Measurements from ENCODE around the gene UNC5C.

Gene UNC5C

GRCh38 chr4:95386410-95386809 lies 162.4 kb downstream of the UNC5C start:
- no peak for DNase-seq

DNA sequence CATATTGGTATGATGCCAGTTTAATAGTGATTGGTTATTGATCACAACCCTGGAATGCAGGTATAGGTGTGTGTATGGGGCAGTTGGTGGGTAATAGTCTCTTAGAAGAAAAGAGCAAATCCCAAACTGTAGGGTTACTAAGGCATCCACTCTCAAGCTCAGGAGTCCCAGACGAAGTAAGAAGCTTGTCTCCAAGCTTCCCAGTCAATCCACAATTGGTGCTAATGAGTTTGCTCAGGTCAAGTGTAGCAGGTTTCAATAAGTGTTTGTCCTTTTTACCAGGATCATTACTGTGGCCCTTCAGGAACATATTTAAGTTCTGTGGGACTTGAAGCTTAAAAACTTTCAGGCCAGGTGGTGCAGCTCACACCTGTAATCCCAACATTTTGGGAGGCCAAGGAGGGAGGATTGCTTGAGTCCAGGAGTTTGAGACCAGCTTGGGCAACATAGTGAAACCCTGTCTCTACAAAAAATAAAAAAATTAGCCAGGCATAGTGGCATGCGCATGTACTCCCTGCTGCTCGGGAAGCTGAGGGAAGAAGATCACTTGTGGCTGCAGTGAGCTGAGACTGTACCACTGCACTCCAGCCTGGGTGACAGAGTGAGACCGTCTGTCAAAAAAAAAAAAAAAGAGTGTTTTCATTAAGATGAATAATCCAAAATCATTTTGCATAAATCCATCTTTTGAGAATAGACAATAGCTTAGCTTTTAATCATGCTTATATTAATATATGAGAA lies 166.8 kb downstream of the UNC5C start:
- DNase-seq: no peak

- no peak for DNase-seq
Observed at GRCh38 chr4:95379633-95380032, 169.1 kb downstream of the UNC5C start.

GRCh38 chr4:95377366-95377900 lies 171.3 kb downstream of the UNC5C start:
- no peak for DNase-seq

DNA sequence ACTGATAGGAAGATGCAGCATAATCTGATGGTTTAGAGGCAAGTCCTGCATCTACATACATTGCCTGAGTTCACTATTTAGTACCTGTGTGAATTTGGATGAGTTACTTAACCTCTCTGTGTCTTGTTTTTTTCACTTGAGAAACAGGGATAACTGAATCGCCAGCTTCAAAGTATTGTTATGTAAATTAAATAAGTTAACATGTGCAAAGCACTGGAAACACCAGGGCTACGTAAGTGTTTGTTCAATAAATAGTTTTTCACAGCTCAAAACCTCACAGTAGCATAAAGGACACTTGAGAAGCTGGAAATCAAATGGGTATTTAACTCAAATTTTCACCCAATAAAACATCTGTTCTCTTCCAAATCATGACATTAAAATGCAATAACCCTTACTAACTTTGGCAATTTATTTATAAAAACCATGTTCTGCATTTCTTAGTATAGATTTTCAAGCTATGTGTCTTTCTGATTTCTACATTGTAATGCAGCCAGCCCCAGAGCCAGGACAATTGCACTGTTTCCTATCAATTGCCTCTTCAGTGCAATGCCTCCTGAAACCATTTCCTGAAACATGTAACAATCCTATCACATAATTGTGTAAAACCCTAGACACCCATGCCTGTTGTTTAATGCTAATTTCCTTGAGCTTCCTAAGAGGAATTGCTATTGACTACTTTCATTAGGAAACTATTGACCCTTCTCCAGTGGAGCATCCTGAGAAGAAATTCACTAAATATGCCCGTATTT lies 177.1 kb downstream of the UNC5C start:
- no peak for DNase-seq

GRCh38 chr4:95367824-95368223 lies 180.9 kb downstream of the UNC5C start:
- no peak for DNase-seq

DNA sequence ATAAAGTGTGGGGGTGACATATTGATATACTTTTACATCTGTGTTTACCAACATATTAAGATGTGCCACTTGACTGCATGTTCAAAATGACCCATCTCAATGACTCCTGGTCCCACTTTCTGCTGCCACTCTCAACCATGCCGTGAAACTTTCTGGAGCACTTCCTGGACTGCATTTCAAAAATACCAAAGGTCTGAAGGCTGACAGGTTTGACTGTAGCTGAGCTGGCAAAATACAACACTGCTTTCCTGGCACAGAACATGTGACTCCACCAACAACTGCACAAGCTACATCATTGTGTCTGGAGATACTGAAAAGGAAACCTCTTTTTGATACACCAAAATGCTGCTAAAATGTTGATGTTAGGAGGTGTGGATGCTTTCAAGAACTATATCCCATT lies 184.8 kb downstream of the UNC5C start:
- no peak for DNase-seq

DNA sequence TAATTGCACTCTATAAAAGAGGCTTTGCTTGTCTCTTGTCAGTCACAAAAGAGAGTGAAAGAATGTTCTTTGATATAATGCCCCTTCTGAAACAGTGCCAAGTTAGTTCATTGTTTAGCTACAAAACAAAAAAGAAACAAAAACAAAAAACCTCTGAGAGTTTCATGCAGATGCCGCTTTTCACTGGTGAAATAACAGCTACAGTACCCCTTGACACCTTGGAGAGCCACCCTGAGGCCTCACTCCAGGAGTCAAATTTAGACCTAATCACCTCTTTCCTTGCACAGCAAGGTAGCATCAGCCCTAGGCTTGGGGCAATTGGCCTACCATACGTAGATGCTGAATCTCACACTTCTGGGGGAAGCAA lies 185.2 kb downstream of the UNC5C start:
- DNase-seq: no peak

GRCh38 chr4:95362906-95363558 lies 185.7 kb downstream of the UNC5C start:
- DNase-seq: peak; percentile 10

GRCh38 chr4:95362066-95362465 lies 186.7 kb downstream of the UNC5C start:
- DNase-seq: no peak

GRCh38 chr4:95361696-95361965 lies 187.1 kb downstream of the UNC5C start:
- no peak for DNase-seq

GRCh38 chr4:95360906-95361695 lies 187.7 kb downstream of the UNC5C start:
- DNase-seq: no peak

- no peak for DNase-seq
Observed at GRCh38 chr4:95360256-95360903, 188.4 kb downstream of the UNC5C start.

- DNase-seq: no peak
Observed at GRCh38 chr4:95358421-95358820, 190.4 kb downstream of the UNC5C start.

DNA sequence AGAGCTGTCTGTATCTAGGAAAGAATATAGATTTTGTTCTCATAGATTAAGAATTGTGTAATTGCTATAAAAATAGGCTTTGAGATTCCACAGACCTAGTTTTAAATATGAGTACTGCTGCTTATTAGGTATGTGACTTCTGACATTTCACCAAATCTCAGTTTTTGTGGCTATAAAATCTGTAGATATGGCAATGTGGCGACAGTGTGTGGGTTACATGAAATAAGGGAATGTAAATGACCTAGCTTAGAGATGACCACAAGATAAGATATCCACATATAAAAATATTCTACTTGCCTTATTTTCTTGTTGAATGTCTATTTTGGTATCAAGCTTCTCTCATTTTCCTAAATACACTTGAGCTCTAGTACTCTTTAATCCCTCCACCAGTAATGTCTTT lies 193.8 kb downstream of the UNC5C start:
- DNase-seq: no peak

GRCh38 chr4:95348418-95348817 lies 200.4 kb downstream of the UNC5C start:
- no peak for DNase-seq

GRCh38 chr4:95343235-95343634 lies 205.5 kb downstream of the UNC5C start:
- DNase-seq: no peak

DNA sequence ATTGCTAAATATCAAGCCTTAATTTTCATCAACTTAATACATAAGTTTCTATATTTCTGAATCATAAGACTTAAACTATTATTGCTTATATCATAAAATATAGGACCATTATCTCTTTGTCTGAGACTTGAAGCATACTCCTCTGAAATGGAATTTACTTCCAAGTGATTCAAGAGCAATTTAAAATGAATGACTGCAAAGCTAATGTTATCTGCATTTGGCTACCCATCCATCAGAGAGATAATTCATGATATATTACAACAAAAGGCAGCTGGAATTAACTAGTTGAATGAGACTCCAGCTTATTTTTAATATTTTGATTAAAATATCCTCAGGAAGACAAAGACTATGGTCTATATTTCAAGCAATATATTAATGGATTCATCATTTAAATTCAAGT lies 208.6 kb downstream of the UNC5C start:
- no peak for DNase-seq

DNA sequence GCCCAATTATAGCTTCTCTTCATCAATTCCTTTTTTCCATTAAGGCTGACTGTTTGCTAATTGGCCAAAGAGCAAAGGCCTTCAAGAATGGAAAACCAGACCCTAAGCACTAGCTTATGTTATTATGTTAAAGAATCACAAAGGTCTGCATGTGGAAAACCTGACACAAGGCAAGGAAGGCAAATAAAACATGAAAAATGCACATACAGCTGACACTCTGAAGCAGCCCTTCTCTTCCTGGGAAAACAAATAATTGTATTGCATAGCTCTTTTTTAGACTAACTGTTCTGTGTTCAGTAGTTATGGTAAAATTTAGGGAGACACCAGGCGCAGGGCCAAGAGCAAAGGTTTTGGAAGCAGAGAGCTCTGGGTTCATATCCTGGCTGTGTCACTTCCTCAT lies 223.1 kb downstream of the UNC5C start:
- DNase-seq: no peak

- DNase-seq: no peak
Observed at GRCh38 chr4:95319169-95319568, 229.6 kb downstream of the UNC5C start.

DNA sequence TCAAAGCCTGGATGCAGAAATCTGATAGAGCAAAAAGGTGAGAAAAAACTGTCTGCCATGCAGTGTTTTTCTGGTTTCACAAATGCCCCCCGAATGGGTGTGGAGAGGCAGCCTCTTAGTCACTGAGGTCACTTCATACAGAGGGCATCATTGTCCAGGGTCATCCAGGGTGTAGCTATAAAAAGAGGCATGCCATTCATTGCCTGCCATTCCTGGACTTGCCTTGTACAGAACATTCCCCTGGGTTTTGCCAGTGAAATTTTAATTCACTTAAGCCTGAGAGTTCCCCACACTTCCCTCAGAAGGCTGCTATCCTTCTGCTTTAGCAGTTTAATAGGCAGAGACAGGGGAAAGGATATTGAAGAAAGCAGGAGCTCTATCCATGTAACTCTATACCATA lies 230.3 kb downstream of the UNC5C start:
- DNase-seq: no peak

GRCh38 chr4:95318044-95318443 lies 230.7 kb downstream of the UNC5C start:
- no peak for DNase-seq

Measured in fibroblast of skin of right quadriceps (primary cell).